GM23338 (cell line): ENCODE data around the gene ZNF836. TPM values are rescaled to one million over a fixed set of nuclear protein-coding genes. Genes with fewer than 3 reads are reported as not detected.

ENCODE experiments used
- ATAC-seq: fragments of 200-7000 bp; cut with Tn5 transposase; 3 replicates; pipeline ENCODE4 v1.9.1; 2020
- DNase-seq: peaks from one replicate; pipeline ENCODE4 v3.0.0-alpha.2; 2015; ENCODE audit warnings: low spot score
- H2AFZ ChIP-seq: fragments of 200-600 bp; sonication (generic); 2 replicates; pipeline ENCODE4 v1.8.0; 2016; ENCODE audit warnings: antibody characterized with exemption, mild to moderate bottlenecking, moderate library complexity
- H3F3A ChIP-seq: fragments of 200-600 bp; sonication (generic); replicated peaks from 2 replicates; pipeline ENCODE4 v1.8.0; 2017; ENCODE audit warnings: antibody characterized with exemption, mixed run types, low read depth
- H3K27ac ChIP-seq: fragments of 200-600 bp; sonication (generic); 2 replicates; pipeline ENCODE4 v1.6.1; 2016; ENCODE audit warnings: low read depth
- H3K27me3 ChIP-seq: fragments of 200-600 bp; sonication (generic); 2 replicates; pipeline ENCODE4 v1.8.0; 2016; ENCODE audit warnings: mild to moderate bottlenecking, mixed run types, moderate library complexity; ENCODE audit not compliant: insufficient read depth
- H3K36me3 ChIP-seq: fragments of 200-600 bp; sonication (generic); 2 replicates; pipeline ENCODE4 v1.8.0; 2016; ENCODE audit warnings: mild to moderate bottlenecking; ENCODE audit not compliant: insufficient read depth
- H3K4me1 ChIP-seq: fragments of 200-600 bp; sonication (generic); 2 replicates; pipeline ENCODE4 v1.8.0; 2016; ENCODE audit warnings: mild to moderate bottlenecking, moderate library complexity; ENCODE audit not compliant: insufficient read depth
- H3K4me2 ChIP-seq: fragments of 200-600 bp; sonication (generic); 2 replicates; pipeline ENCODE4 v1.7.1; 2017; ENCODE audit warnings: mixed run types
- H3K4me3 ChIP-seq: fragments of 200-600 bp; sonication (generic); 2 replicates; pipeline ENCODE4 v1.6.1; 2016; ENCODE audit warnings: mixed run types
- H3K79me2 ChIP-seq: fragments of 200-600 bp; sonication (generic); replicated peaks from 2 replicates; pipeline ENCODE4 v1.8.0; 2017; ENCODE audit warnings: mild to moderate bottlenecking; ENCODE audit not compliant: insufficient read depth
- H3K9me2 ChIP-seq: fragments of 200-600 bp; sonication (generic); 2 replicates; pipeline ENCODE4 v1.8.0; 2017; ENCODE audit not compliant: insufficient read depth
- H4K20me1 ChIP-seq: fragments of 200-600 bp; sonication (generic); replicated peaks from 2 replicates; pipeline ENCODE4 v1.8.0; 2017; ENCODE audit warnings: mild to moderate bottlenecking; ENCODE audit not compliant: insufficient read depth
- H3K27ac Mint-ChIP-seq: 2 replicates; pipeline ENCODE4 v1.8.0; 2020; ENCODE audit warnings: inconsistent platforms, mild to moderate bottlenecking, moderate library complexity, mixed read lengths
- H3K27me3 Mint-ChIP-seq: 3 replicates; pipeline ENCODE4 v1.8.0; 2022; ENCODE audit warnings: low read depth, mild to moderate bottlenecking, moderate library complexity, mixed read lengths, inconsistent platforms; ENCODE audit not compliant: insufficient read depth, poor library complexity
- H3K36me3 Mint-ChIP-seq: 3 replicates; pipeline ENCODE4 v1.8.0; 2021; ENCODE audit warnings: low read depth, mild to moderate bottlenecking, inconsistent platforms, moderate library complexity, mixed read lengths
- H3K4me1 Mint-ChIP-seq: 3 replicates; pipeline ENCODE4 v1.8.0; 2020; ENCODE audit warnings: mild to moderate bottlenecking, inconsistent platforms, mixed read lengths
- H3K4me3 Mint-ChIP-seq: 3 replicates; pipeline ENCODE4 v1.8.0; 2021; ENCODE audit warnings: moderate library complexity, mild to moderate bottlenecking, inconsistent platforms, mixed read lengths
- H3K9me3 Mint-ChIP-seq: 3 replicates; pipeline ENCODE4 v1.8.0; 2020; ENCODE audit warnings: moderate library complexity, mild to moderate bottlenecking, inconsistent platforms, mixed read lengths
- CREB1 ChIP-seq: fragments of 250-450 bp; sonication (Bioruptor Pico); IDR thresholded peaks from 2 replicates; pipeline ENCODE4 v1.5.0; 2020; ENCODE audit warnings: low read depth, mild to moderate bottlenecking, moderate library complexity
- CTCF ChIP-seq, 2 experiments: fragments of 200-600 bp in 1 of 2; sonication (generic) in 1 of 2; conservative IDR thresholded peaks; 2 replicates each; pipeline versions ENCODE4 v1.5.1 to v1.6.1; 2016 to 2017; ENCODE audit warnings: antibody characterized with exemption in 2 of 2, low read depth in 2 of 2, mild to moderate bottlenecking in 2 of 2, moderate library complexity in 1 of 2
- ETS1 ChIP-seq: IDR thresholded peaks from 2 replicates; pipeline ENCODE4 v1.6.1; 2016; ENCODE audit warnings: antibody characterized with exemption
- EZH2 ChIP-seq: fragments of 200-600 bp; sonication (generic); IDR thresholded peaks from one replicate; pipeline ENCODE4 v1.8.0; 2017; ENCODE audit warnings: antibody characterized with exemption, mild to moderate bottlenecking, low read depth; ENCODE audit not compliant: unreplicated experiment
- EZH2phosphoT487 ChIP-seq: fragments of 200-600 bp; sonication (generic); IDR thresholded peaks from one replicate; pipeline ENCODE4 v1.8.1; 2018; ENCODE audit warnings: antibody characterized with exemption; ENCODE audit not compliant: unreplicated experiment
- JUNB ChIP-seq: IDR thresholded peaks from one replicate; pipeline ENCODE4 v1.6.1; 2016; ENCODE audit warnings: antibody characterized with exemption; ENCODE audit not compliant: unreplicated experiment
- NANOG ChIP-seq: IDR thresholded peaks from 2 replicates; pipeline ENCODE4 v1.6.1; 2016; ENCODE audit warnings: antibody characterized with exemption, borderline replicate concordance
- POLR2AphosphoS5 ChIP-seq: IDR thresholded peaks from 2 replicates; pipeline ENCODE4 v1.6.1; 2016; ENCODE audit warnings: antibody characterized with exemption, low read depth
- REST ChIP-seq: IDR thresholded peaks from one replicate; pipeline ENCODE4 v1.6.1; 2018; ENCODE audit warnings: antibody characterized with exemption; ENCODE audit not compliant: unreplicated experiment
- STAT1 ChIP-seq: IDR thresholded peaks from one replicate; pipeline ENCODE4 v1.6.1; 2016; ENCODE audit warnings: antibody characterized with exemption; ENCODE audit not compliant: unreplicated experiment
- ZNF114 ChIP-seq: fragments of 250-450 bp; sonication (Bioruptor Pico); IDR thresholded peaks from 2 replicates; pipeline ENCODE4 v1.5.0; 2020; ENCODE audit warnings: mild to moderate bottlenecking, moderate library complexity
- ZNF331 ChIP-seq: fragments of 250-450 bp; sonication (Bioruptor Pico); IDR thresholded peaks from 2 replicates; pipeline ENCODE4 v1.5.0; 2020; ENCODE audit warnings: low read depth, mild to moderate bottlenecking, moderate library complexity
- ZNF462 ChIP-seq: fragments of 250-450 bp; sonication (Bioruptor Pico); IDR thresholded peaks from 2 replicates; pipeline ENCODE4 v1.5.0; 2020; ENCODE audit warnings: mild to moderate bottlenecking, moderate library complexity
- polyA plus RNA-seq: library from polyadenylated mRNA; unstranded; fragments of >200 nt; fragmentation: Nextera tagmentation; extraction: Ambion mirVana; gene quantifications from 2 replicates; pipeline ENCODE4 v1.2.1, GENCODE V29; 2016
- total RNA-seq: library from RNA; depleted of rRNA; stranded (reverse); fragments of >200 nt; shearing (Covaris generic); gene quantifications from 2 replicates; pipeline ENCODE4 v1.2.3, GENCODE V29; 2014

Gene ZNF836
- total and polyA plus RNA-seq, 2 experiments from 2014 or later: 11.8 to 18.6 TPM

- ATAC-seq (peak; percentile 85), DNase-seq (peak; percentile 97)
- Histone ChIP-seq H3K27me3 (no peaks in the 10 kb centered on the region), H3K27ac (no peak overlapping the region), H3K79me2 (peaks cover 37% of the 10 kb centered on the region), H2AFZ (peak overlapping the region; percentile 58), H3F3A (peaks cover 6% of the 10 kb centered on the region; the same call in 1 of the 2 replicates), H3K4me1 (peaks cover 8% of the 10 kb centered on the region; the same call in 1 of the 2 replicates), H3K9me2 (no peaks in the 10 kb centered on the region), H3K4me3 (peak overlapping the region; percentile 88), H3K36me3 (no peaks in the 10 kb centered on the region), H4K20me1 (no peaks in the 10 kb centered on the region; the same call in 1 of the 2 replicates), H3K4me2 (peak overlapping the region; percentile 63)
- peaks cover 15% of the 10 kb centered on the region; the same call in 2 of the 3 replicates for H3K4me1 Mint-ChIP-seq
- TF ChIP-seq NANOG: no peak
- no peak for TF ChIP-seq ZNF331 (CRISPR knock-in tag)
- TF ChIP-seq REST: no peak
- TF ChIP-seq ZNF114 (CRISPR knock-in tag): no peak
- no peak for TF ChIP-seq ETS1
- TF ChIP-seq JUNB: no peak
- TF ChIP-seq STAT1: no peak
- no peak for TF ChIP-seq EZH2
- no peak for TF ChIP-seq ZNF462
- no peak for TF ChIP-seq CREB1 (CRISPR knock-in tag)
- no peak for TF ChIP-seq EZH2phosphoT487
- no peak for TF ChIP-seq CTCF (conservative IDR thresholded peaks at IDR 0.05; ENCODE audit: low read depth in 2 of 2)
- TF ChIP-seq POLR2AphosphoS5: no peak
- peaks cover 4% of the 10 kb centered on the region for H3K27me3 Mint-ChIP-seq
- peaks cover 37% of the 10 kb centered on the region for H3K36me3 Mint-ChIP-seq
- H3K4me3 Mint-ChIP-seq: peak overlapping the region; percentile 96
- peaks cover 33% of the 10 kb centered on the region for H3K9me3 Mint-ChIP-seq
- H3K27ac Mint-ChIP-seq: peak overlapping the region; percentile 30; the same call in 1 of the 2 replicates
These were observed 31.2 kb downstream of the ZNF836 start for GRCh38 chr19:52140032-52140710.
